ENCODE data around the gene VPS35. TPM values are rescaled to one million over a fixed set of nuclear protein-coding genes. Genes with fewer than 3 reads are reported as not detected.

Gene VPS35
- total and polyA plus RNA-seq, 2 of the 13 experiments (the other 11 are each of a cell fraction or from before 2014, with no cell fraction given), result 30.7 to 136 TPM

DNA sequence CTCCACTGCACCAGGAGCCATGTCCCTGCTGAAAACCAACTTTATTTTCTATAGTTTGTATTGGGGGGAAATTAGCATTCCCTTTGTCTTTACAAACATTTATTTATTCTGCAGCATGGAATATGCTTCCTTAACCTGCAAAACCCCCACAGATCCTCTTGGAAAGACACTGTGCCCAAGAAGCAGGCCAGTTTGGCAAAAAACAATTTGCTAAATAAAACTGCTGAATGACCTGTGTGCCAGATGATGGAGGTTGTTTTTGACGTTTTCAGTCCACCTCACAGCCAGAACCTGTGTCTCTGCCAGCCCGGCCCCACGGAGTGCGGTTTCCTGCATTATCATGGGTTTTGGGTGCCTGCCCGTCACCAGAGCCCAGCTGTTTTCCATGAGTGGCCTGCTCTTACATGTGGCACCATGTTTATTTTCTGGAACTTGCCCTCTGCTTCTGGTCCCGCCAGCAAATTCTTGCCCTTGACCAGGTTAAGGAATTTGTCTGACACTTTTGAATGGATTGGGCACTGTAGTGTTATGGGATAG lies 26.9 kb upstream of the VPS35 start:
- no TSS peak for BruUV-seq (replicated peaks)
- 62% methylated on average over 5 of the region's 6 CpGs for WGBS (ENCODE audit: low lambda C conversion rate)

DNA sequence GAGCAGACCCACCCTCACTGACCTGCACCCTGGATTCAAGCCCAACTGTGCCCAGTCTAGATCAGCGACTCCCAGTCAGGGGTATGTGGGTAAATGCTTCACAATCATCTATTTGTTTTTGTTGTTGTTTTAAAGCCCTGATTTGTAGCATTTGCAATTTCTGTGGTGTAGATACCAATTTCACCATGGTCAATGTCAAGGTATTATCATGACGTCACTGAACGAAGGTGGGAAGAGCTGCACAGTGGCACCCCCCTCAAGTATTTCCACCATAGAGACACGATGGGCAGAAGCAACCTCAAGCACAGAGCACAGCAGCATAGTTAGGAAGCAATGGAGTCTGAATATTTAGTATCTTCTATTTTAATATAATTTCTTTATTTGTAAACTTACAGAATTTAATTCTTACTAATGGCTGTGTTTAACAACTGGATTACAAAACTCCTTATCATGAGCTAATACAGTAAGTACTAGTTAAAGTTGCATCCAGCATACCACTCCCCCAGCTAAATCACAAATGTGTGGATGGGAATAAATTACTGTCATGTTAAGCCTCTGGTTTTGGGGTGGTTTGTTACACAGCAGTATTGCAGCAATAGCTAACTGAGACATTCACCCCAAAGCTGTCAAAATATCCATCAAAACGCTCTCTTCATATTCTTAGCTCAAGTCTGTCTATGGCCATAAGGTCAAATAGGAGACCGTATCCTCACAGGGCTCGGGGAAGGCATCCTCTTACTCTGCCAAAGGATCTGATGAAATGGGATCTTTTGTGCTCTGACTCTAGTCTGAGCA lies 26.0 kb upstream of the VPS35 start:
- ATAC-seq (no peak), FAIRE-seq (no peak), DNase-seq (ENCODE audit: low spot score) (no peak)
- no TSS peak for BruUV-seq (replicated peaks)
- Histone ChIP-seq H3K27ac (ENCODE audit: extremely low read length, insufficient read depth, low read length) (no peak overlapping the region), H3K79me2 (ENCODE audit: insufficient read depth, low read length) (no peaks in the 10 kb centered on the region), H4K20me1 (ENCODE audit: insufficient read depth, low read length) (no peaks in the 10 kb centered on the region), H3K36me3 (replicated peaks in 1 of 2; ENCODE audit: control insufficient read depth in 1 of 2, insufficient read depth in 2 of 2, low read length in 2 of 2) (no peaks in the 10 kb centered on the region), H3K9me3 (ENCODE audit: low read length) (no peaks in the 10 kb centered on the region), H3K4me1 (ENCODE audit: insufficient read depth, low read length) (peaks cover 8% of the 10 kb centered on the region; the same call in 1 of the 2 replicates), H3K9ac (ENCODE audit: insufficient read depth, low read depth, low read length) (no peak overlapping the region), H3K27me3 (ENCODE audit: control insufficient read depth in 1 of 2, insufficient read depth in 2 of 2, low read length in 2 of 2) (peaks cover 0 to 4% of the 10 kb centered on the region in 2 experiments; a peak in 1 of 5 replicates), H3K4me3 (replicated peaks in 1 of 3; ENCODE audit: insufficient read depth in 1 of 3, low read depth in 2 of 3, low read length in 3 of 3) (no peak overlapping the region), H3K4me2 (ENCODE audit: low read depth, low read length) (no peak overlapping the region), H2AFZ (ENCODE audit: low read length) (no peak overlapping the region)
- 50% methylated on average over 7 of the region's 7 CpGs for WGBS (ENCODE audit: low lambda C conversion rate)
- intact Hi-C loops (cut with micrococcal nuclease; ENCODE audit: unreplicated experiment) (no loop called here), in situ Hi-C loops (cut with HindIII; ENCODE audit: extremely low pct_ligation_motif_present, low pct_unique_long_range_greater_than_20kb) (no loop called here)
- POLR2A ChIA-PET, result no interaction called here
- CTCF ChIA-PET (ENCODE audit: low intra/inter-chr PET ratio, low total read pairs), result no interaction called here
- peak; percentile 65 for TF ChIP-seq RBAK (CRISPR knock-in tag; IDR thresholded peaks at IDR 0.05)
- TF ChIP-seq ZNF230 (CRISPR knock-in tag; IDR thresholded peaks at IDR 0.05), result no peak
- TF ChIP-seq CREM (IDR thresholded peaks at IDR 0.05), result no peak
- TF ChIP-seq CREM (CRISPR knock-in tag; IDR thresholded peaks at IDR 0.05), result no peak
- no peak for TF ChIP-seq SMARCE1 (IDR thresholded peaks at IDR 0.05; ENCODE audit: borderline replicate concordance)
- TF ChIP-seq ZFP90 (CRISPR knock-in tag; IDR thresholded peaks at IDR 0.05; ENCODE audit: borderline replicate concordance), result no peak
- TF ChIP-seq, protein P1, sequence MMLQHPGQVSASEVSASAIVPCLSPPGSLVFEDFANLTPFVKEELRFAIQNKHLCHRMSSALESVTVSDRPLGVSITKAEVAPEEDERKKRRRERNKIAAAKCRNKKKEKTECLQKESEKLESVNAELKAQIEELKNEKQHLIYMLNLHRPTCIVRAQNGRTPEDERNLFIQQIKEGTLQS (CRISPR knock-in tag; IDR thresholded peaks at IDR 0.05), result no peak
- no peak for TF ChIP-seq ZBTB33 (CRISPR knock-in tag; IDR thresholded peaks at IDR 0.05)
- no peak for TF ChIP-seq DPF2 (CRISPR knock-in tag; IDR thresholded peaks at IDR 0.05; ENCODE audit: borderline replicate concordance, low read depth)
- TF ChIP-seq ZNF724P (CRISPR knock-in tag; IDR thresholded peaks at IDR 0.05; ENCODE audit: borderline replicate concordance), result no peak

More for the DNA sequence above, 26.9 kb upstream of the VPS35 start:
- Histone ChIP-seq H4K20me1 (ENCODE audit: insufficient read depth, low read length) (no peaks in the 10 kb centered on the region), H3K36me3 (replicated peaks in 1 of 2; ENCODE audit: control insufficient read depth in 1 of 2, insufficient read depth in 2 of 2, low read length in 2 of 2) (no peaks in the 10 kb centered on the region), H3K4me1 (ENCODE audit: insufficient read depth, low read length) (peaks cover 8% of the 10 kb centered on the region; the same call in 1 of the 2 replicates), H3K79me2 (ENCODE audit: insufficient read depth, low read length) (no peaks in the 10 kb centered on the region), H3K4me2 (ENCODE audit: low read depth, low read length) (no peak overlapping the region), H3K9ac (ENCODE audit: insufficient read depth, low read depth, low read length) (no peak overlapping the region), H3K9me3 (ENCODE audit: low read length) (no peaks in the 10 kb centered on the region), H3K27me3 (ENCODE audit: control insufficient read depth in 1 of 2, insufficient read depth in 2 of 2, low read length in 2 of 2) (peaks cover 0 to 4% of the 10 kb centered on the region in 2 experiments; a peak in 1 of 5 replicates), H3K27ac (ENCODE audit: extremely low read length, insufficient read depth, low read length) (no peak overlapping the region), H2AFZ (ENCODE audit: low read length) (no peak overlapping the region), H3K4me3 (replicated peaks in 1 of 3; ENCODE audit: insufficient read depth in 1 of 3, low read depth in 2 of 3, low read length in 3 of 3) (no peak overlapping the region)
- DNase-seq (ENCODE audit: low spot score), result no peak
- TF ChIP-seq PTBP1 (IDR thresholded peaks at IDR 0.05; ENCODE audit: low read depth, low read length, poor library complexity, severe bottlenecking), result no peak
- TF ChIP-seq, protein P2, sequence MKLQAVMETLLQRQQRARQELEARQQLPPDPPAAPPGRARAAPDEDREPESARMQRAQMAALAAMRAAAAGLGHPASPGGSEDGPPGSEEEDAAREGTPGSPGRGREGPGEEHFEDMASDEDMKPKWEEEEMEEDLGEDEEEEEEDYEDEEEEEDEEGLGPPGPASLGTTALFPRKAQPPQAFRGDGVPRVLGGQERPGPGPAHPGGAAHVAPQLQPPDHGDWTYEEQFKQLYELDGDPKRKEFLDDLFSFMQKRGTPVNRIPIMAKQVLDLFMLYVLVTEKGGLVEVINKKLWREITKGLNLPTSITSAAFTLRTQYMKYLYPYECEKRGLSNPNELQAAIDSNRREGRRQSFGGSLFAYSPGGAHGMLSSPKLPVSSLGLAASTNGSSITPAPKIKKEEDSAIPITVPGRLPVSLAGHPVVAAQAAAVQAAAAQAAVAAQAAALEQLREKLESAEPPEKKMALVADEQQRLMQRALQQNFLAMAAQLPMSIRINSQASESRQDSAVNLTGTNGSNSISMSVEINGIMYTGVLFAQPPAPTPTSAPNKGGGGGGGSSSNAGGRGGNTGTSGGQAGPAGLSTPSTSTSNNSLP (IDR thresholded peaks at IDR 0.05; ENCODE audit: low read depth, low read length), result no peak
- TF ChIP-seq MTA3 (CRISPR knock-in tag; IDR thresholded peaks at IDR 0.05), result no peak
- TF ChIP-seq ZNF781 (CRISPR knock-in tag; IDR thresholded peaks at IDR 0.05; ENCODE audit: borderline replicate concordance, not compliant biosample characterization), result no peak
- intact Hi-C loops (cut with micrococcal nuclease; ENCODE audit: unreplicated experiment), result no loop called here
- POLR2A ChIA-PET, result no interaction called here
- CTCF ChIA-PET (ENCODE audit: low intra/inter-chr PET ratio, low total read pairs), result no interaction called here
- in situ Hi-C loops (cut with HindIII; ENCODE audit: extremely low pct_ligation_motif_present, low pct_unique_long_range_greater_than_20kb), result no loop called here
- no peak for ATAC-seq
- no peak for FAIRE-seq
